Measurements from ENCODE around the gene RHEB.
A peak's percentile ranks its signal among the peaks of the same experiment; 100 is the strongest.
"Not testable (repeated sequence)": the region's sequence is repeated elsewhere in the genome, so short reads cannot be mapped to it uniquely, and the experiment has no call there.

Gene RHEB, protein sequence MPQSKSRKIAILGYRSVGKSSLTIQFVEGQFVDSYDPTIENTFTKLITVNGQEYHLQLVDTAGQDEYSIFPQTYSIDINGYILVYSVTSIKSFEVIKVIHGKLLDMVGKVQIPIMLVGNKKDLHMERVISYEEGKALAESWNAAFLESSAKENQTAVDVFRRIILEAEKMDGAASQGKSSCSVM

GRCh38 chr7:151519765-151520418 lies at the start of gene RHEB:
TSS of gene RHEB (minus strand) at chr7:151519895. CDS start at chr7:151519511, 384 bp downstream.
- DNase-seq = peak; percentile 99

DNA sequence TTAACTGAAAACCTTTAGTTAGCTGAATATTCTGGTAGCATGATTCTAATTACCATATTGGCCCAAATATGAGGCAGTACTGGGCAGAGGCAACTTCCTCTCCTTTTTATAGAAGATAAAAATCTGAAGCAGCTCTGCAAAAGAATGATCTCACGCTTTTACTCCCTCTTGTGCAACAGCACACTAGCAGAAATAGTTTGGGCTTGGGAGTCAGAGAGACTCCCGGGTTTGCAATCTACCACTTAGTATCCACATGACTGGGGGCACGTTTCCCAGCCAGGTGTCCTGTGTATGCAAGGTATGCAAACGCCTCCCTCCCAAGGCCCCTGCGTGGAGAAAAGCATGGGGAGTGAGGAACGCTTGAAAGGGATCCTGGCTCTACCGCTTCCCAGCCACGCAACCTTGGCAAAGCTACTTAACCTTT lies 47.2 kb upstream of the RHEB start:
- DNase-seq = no peak

DNA sequence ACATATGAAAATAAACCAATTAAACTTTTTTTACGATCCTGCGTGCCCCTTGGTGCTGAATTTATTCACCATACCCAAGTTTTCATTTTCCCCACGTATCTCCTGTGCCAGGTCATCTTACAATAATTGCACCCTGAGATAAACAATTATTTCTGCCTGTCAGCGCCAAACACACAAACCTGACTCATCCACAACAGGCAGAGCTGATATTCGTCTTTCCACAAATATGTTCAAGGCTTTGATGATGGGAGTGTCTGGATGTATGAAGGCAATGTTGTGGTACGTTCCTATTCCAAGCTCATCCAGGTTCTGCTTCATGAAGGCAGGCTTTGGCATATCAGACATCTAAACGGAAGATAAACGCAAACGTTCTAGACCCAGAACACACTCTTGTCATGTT lies 45.8 kb upstream of the RHEB start:
- no peak for DNase-seq

DNA sequence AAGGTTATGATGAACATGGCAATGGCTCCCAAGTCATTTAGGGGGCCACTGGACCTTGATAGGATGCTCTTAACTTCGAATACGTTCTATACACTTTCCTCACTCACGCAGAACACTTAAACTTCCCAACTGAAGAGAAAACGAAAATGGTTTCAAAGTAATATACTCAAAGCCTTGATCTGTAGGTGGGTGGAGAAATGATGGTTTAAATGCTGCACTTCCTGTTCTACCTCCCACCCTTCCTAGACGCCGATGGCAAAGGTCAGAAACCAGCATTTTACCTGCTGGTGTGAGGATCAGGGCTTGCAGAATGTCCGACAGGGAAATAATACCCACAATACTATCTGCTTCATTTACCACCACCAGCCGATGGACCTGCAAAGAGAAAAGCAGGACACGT lies 40.5 kb upstream of the RHEB start:
- DNase-seq = no peak

GRCh38 chr7:151559557-151560183 lies 40.0 kb upstream of the RHEB start:
- no peak for DNase-seq

GRCh38 chr7:151558575-151558974 lies 38.9 kb upstream of the RHEB start:
- DNase-seq = no peak

- DNase-seq = no peak
Observed at GRCh38 chr7:151556592-151556991, 36.9 kb upstream of the RHEB start.

DNA sequence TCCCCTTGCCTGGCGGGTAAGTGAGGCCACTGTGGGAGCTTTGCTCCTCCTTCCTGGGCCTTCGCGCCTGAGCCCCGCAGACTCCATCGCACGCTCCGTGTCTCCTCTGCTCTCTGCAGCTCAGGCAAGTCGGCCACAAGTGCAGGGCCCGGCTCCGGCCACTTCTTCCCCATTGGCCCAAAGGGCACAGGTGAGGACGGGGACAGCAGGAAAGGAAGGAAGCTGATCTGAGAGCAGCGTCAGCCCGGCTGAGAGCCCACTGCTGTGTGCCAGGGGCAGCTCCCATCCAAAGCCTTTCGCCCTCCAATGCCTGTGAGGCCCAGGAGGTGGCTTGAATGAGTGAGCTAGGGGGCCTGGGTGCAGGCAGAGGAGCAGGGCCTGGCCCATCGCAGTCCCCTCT lies 33.7 kb upstream of the RHEB start:
- DNase-seq = no peak

DNA sequence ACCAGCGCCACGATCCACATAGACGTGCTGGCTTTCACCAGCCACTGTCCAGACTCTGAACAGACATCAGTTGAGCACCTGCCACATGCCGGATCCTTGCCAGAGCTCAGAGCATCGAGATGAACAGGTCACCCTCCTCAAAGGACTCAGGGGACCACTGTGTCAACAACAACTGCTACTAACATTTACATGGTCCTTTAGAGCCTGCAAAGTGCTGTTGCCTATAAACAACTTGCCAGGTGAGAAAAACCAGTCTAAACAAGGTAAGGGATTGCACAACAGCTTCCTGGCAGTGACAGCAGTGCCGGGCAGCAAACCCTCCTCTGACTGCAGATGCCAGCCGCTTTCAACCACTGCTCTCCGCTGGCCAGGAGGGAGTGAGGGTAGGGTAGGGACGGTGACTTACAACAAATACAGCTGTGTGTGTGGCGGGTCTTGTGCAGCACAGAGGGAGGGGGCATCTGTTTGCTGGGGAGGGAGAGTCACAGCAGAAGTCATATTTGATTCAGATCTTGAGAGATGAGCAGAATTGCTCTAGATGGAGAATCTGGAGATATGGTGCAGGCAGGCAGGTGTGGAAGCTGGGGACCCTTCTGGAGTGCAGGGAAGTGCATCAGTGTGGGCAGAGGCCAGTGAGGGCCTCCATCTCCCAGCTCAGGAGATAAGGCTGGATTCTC lies 32.8 kb upstream of the RHEB start:
- DNase-seq = no peak

GRCh38 chr7:151551820-151552219 lies 32.1 kb upstream of the RHEB start:
- no peak for DNase-seq

GRCh38 chr7:151550656-151551286 lies 31.1 kb upstream of the RHEB start:
- DNase-seq = no peak

GRCh38 chr7:151549644-151550043 lies 29.9 kb upstream of the RHEB start:
- no peak for DNase-seq

GRCh38 chr7:151549083-151549482 lies 29.4 kb upstream of the RHEB start:
- no peak for DNase-seq

DNA sequence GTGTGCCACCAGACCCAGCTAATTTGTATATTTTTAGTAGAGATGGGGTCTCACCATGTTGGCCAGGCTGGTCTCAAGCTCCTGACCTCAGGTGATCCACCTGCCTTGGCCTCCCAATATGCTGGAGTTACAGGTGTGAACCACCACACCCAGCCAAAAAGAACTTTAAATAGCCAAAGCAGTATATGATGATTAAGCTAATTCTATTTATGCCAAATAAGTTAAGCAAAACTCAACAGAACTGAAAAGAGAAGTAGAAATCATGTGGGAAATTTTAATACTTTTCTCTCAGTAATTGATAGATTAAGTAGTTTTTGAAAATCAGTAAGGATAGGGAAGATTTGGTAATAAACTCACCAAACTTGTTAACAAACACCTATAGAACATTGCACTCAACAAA lies 24.5 kb upstream of the RHEB start:
- no peak for DNase-seq

GRCh38 chr7:151542606-151543130 lies 23.0 kb upstream of the RHEB start:
- DNase-seq = no peak

GRCh38 chr7:151541709-151542499 lies 22.2 kb upstream of the RHEB start:
- DNase-seq = no peak

- no peak for DNase-seq
Observed at GRCh38 chr7:151540146-151540545, 20.5 kb upstream of the RHEB start.

DNA sequence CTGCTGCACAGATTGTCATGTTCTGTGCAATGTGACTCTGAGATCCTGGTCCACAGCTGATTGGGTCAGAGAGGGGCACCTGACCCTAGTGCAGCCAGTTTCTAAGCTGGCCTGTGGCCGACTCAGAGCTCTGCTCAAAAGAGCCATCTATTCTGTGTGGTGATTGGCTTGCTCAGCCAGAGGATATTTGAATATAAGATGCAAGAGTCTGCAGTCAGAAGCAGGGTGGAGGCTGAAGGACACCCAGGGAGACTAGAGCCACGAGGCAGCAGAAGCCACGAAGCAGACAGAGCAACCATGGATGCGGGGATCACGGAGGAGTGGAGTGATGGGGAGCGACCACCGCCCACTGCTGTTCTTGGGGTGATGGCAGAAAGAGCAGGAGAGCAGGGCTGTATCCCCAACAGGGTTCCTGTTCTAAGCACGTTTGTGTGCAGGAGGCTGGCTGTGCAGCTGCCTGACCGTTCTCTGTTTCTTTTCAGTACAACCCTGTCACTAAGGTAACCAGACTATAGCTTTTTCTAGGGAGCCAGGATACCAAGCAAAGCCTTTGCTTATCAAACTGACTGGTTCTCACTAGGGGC lies 19.5 kb upstream of the RHEB start:
- no peak for DNase-seq

DNA sequence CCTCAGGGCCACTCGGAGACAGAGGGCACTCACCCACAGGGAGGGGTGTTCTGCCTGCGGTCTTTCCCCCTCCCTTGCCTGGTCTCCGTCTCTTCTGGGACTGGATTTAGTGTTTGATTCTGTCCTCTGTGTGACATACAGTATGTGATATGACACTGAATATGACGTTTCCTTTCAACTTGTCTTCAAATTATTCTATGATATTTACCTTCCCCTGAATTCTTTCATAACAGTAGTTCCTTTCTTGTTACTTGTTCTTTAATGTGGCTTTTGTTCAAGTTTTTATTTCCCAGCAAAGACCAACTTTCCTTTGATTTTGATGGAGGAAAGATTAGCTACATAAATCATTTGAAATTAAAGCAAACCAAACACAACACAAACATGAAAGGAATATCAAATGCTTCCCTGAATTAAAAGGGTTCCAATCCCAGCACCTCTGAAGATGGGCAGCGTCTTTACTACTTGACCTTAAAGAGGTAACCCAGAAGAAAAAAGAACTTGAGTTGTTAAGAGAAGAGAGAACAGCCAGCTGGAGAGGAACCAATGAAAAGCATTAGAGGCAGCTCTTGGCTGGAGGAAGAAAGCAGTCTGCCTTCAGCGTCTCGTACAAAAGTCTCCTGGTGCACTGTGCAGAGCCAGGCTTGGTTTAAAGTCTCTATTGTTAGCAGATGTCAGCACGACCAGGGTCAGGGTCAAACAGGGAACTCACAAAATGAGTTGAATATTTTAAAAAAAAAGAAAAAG lies 18.3 kb upstream of the RHEB start:
- DNase-seq = no peak

- DNase-seq = not testable (repeated sequence)
Observed at GRCh38 chr7:151536178-151536577, 16.5 kb upstream of the RHEB start.

DNA sequence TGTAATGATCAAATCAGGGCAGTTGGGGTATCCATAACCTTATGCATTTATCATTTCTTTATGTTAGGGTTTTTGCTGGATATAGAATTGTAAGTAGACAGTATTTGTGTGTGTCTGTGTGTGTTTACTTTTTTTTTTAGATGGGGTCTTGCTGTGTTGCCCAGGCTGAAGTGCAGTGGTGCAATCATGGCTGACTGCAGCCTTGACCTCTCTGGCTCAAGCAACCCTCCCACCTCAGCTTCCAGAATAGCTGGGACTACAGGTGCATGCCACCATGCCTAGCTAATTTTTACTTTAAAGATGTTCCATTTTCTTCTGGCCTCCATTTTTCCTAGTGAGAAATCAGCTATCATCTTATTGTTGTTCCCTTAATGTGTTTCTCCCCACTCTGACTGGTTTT lies 10.1 kb upstream of the RHEB start:
- no peak for DNase-seq
